HG03097 (cell line): ENCODE results near the gene ZNF429.
"Not testable (repeated sequence)": the region's sequence is repeated elsewhere in the genome, so short reads cannot be mapped to it uniquely, and the experiment has no call there.

ENCODE experiments used
- ATAC-seq: cut with Tn5 transposase; IDR thresholded peaks from one replicate; pipeline ENCODE4 v1.9.1; 2021; ENCODE audit not compliant: unreplicated experiment, low FRiP score

The ZNF429 gene

DNA sequence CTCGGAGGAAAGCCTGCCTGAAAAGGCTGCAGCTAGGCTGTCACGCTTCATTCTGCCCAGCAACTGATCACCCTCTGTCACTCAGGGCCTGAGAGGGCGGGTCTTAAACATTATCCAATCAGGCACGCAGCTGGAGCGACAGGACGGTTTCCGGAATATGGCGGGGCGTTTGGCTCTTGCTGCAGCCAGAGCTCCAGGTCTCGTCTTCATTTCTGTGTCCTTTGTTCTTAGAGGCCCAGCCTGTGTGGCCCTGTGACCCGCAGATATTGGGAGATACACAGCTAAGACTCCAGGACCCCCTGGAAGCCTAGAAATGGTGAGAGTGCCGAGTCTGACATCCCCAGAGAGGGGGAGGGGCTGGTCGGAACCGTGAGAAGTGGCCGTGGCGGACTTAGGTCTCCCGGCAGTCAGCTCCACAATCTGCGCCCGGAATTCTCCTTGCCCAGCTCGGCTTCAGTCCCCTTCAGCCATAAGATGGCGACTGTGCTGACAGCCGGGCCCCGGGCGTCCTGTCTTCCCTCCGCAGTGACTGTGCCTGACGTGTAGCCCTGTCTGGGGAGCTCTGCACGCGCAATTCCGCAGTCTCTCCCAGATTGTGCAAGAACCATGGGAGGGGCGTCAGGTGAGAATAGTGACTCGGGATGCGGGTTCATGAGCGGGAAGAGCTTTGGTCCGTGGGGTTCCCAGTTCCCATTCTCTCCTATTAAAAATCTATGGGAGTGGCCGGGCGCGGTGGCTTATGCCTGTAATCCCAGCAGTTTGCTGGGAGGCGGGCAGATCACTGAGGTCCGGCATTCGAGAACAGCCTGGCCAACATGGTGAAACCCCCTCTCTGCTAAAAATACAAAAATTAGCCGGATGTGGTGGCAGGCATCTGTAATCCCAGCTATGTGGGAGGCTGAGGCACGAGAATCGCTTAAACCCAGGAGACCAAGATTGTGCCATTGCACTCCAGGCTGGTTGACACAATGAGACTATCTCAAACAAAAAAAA is at the start of gene ZNF429:
Gene ZNF429, plus strand, starts transcription at position 144 of the 993 bp plus-strand sequence. Its CDS starts 170 bp downstream, at position 314.
- peak; percentile 100 for ATAC-seq

DNA sequence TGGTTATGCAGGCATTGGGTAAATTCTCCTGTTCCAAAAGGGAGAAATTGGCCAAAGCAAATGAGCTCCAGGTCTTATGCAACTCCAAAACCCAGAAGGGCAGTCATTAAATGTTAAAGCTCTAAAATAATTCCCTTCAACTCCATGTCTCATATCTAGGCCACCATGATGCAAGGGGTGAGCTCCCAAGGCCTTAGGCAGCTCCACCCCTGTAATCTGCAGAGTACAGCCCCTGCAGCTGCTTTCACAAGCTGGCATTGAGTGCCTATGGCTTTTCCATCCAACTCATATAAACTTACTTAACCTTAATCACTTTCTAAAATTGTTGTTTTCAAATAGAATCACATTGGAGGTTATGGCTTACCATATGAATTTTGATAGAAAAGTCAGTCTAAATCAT is 44.7 kb upstream of the ZNF429 start:
- no peak for ATAC-seq

GRCh38 chr19:21462540-21462939 is 42.9 kb upstream of the ZNF429 start:
- ATAC-seq = no peak

- ATAC-seq = no peak
These were observed 41.8 kb upstream of the ZNF429 start for GRCh38 chr19:21463449-21464105.

- no peak for ATAC-seq
These were observed 38.8 kb upstream of the ZNF429 start for GRCh38 chr19:21466627-21467026.

DNA sequence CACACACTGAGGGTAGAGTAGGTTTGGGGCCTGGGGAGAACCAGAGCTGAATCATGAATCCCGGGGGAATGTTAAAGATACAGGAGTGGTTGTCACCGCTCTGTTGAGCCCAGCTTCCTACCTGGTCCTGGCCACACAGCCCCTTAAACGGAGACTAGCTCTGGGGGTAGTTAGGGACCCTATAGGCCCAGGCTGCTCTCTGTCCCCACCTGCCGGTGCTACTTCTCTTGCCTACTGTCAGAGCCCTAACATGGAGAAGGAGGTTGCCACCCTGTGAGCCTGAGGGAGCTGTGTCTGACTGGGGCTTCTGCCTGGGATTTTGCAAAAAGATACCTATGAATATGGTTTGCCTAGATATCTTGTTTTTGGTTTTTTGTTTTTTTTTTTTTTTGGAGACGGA is 36.6 kb upstream of the ZNF429 start:
- no peak for ATAC-seq

- no peak for ATAC-seq
These were observed 32.9 kb upstream of the ZNF429 start for GRCh38 chr19:21472507-21472906.

DNA sequence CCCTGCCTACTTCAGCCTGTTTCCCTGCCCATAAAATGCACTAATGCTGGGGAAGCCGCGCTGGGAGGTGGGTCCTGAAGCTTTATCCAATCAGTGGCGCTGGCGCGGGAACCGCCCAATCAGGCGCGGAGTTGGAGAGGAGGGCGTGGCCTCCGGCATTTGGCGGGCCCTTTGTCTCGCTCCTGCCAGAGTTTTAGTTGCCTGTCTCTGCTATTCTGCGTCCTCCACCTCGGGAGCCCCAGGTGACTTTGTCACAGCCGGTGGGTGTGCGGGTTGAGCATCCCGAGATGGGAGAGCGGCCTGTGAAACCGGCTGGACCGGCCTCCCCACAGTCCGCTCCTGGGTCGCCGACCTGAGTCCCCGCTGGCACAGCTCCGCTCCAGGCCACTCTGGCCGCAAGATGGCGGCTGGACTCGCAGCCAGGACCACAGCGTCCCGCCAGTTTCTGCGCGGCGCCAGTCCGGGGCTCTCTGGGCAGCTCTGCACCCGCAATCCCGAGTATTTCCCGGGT is 30.7 kb upstream of the ZNF429 start:
- no peak for ATAC-seq

DNA sequence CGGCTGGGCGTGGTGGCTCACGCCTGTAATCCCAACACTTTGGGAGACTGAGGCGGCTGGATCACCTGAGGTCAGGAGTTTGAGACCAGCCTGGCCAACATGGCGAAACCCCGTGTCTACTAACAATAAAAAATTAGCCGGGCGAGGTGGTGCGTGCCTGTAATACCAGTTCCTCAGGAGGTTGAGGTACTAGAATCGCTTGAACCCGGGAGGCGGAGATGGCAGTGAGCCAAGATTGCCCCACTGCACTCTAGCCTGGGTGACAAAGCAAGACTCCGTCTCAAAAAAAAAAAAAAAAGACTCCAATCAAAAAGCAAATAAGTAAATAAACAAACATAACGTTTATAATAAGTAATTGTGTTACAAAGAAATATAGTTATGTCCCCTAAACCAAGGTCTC is 23.0 kb upstream of the ZNF429 start:
- ATAC-seq = not testable (repeated sequence)

GRCh38 chr19:21482863-21483276 is 22.5 kb upstream of the ZNF429 start:
- ATAC-seq = no peak

GRCh38 chr19:21483589-21484170 is 21.7 kb upstream of the ZNF429 start:
- no peak for ATAC-seq

DNA sequence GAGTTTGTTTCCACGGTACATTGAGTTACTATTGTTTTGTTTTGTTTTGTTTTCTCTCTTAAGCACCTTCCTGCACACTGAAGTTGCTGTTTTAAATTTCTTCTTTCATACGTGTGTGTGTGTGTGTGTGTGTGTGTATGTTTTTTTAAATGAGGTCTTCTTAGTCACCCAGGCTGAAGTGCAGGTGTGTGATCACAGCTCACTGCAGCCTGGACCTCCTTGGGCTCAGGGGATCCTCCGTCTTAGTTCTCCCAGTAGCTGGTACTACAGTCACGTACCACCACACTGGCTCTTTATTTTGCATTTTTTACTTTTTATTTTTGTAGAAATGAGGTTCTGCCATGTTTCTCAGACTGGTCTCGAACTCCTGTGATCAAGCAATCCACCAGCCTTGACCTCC is 20.8 kb upstream of the ZNF429 start:
- no peak for ATAC-seq

GRCh38 chr19:21485926-21486325 is 19.5 kb upstream of the ZNF429 start:
- no peak for ATAC-seq

- no peak for ATAC-seq
These were observed 17.4 kb upstream of the ZNF429 start for GRCh38 chr19:21487969-21488368.

- no peak for ATAC-seq
These were observed 14.3 kb upstream of the ZNF429 start for GRCh38 chr19:21491146-21491545.

DNA sequence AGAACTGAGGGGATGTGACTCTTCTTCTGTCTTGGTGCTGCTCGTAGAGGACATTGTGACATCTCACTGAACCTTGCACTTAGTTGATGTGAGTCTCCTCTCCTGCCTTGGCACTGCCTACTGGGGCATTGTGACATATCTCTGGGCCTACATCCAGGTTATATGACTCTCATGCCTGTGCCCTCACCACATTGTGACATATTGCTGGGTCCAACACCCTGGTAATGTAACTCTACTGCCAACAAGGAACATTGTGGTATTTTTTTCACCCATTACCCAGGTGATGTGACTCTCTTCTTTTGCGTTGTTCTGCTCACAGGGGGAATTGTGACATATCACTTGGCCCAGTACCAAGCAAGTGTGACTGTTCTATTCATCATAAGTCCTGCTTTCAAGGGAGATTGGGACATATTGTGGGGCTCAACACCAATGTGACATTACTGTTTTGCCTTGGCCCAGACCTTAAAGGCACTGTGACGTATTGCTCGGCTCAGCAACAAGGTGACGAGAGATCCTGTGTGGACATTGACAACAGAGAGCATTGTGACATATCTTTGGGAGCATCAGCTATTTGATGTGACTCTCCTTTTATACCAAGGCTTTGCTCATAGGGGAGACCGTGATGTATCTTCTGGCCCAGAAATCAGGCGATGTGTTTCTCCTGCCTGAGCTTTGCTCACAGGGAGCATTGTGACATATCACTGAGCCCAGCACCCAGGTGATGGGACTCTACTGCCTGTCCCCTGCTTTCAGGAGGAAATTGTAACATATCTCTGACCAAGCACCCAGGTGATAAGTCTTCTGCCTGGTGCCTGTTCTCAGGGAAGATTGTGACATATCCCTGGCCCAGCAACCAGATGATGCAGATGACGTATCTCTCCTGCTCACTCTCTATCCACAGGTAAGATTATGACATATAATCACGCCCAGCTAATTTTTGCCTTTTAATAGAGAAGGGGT is 12.2 kb upstream of the ZNF429 start:
- no peak for ATAC-seq

- ATAC-seq = no peak
These were observed 8.5 kb upstream of the ZNF429 start for GRCh38 chr19:21496876-21497275.

- ATAC-seq = no peak
These were observed 6.8 kb upstream of the ZNF429 start for GRCh38 chr19:21498651-21499050.

DNA sequence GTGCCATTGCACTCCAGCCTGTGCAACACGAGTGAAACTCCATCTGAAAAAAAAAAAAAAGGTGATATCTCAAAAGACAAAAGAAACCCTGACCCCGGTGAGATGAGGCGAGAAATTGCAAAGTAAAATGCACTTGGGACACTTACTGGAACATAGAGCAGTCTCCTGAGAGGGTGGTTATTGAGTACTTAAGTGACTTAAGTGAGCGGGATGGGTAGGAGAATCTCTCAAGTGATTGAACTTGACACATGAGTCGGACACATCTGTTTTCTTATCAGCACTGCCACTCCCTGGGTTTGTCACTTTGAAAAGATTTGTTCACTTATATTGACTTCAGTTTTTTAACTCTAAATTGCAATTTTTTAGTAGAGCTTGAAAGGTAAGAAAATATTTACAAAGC is 2.8 kb downstream of the ZNF429 start:
- no peak for ATAC-seq

DNA sequence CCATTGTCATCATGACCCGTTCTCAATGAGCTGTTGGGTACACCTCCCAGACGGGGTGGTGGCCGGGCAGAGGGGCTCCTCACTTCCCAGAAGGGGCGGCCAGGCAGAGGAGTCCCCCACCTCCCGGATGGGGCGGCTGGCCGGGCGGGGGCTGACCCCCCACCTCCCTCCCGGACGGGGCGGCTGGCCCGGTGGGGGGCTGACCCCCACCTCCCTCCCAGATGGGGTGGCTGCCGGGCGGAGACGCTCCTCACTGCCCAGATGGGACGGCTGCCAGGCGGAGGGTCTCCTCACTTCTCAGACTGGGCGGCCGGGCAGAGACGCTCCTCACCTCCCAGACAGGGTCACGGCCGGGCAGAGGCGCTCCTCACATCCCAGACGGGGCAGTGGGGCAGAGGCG is 5.7 kb downstream of the ZNF429 start:
- not testable (repeated sequence) for ATAC-seq
